ENCODE data around the gene PLCD3. TPM values are rescaled to one million over a fixed set of nuclear protein-coding genes. Genes with fewer than 3 reads are reported as not detected.
A peak's percentile ranks its signal among the peaks of the same experiment; 100 is the strongest.

PLCD3 gene
- total and polyA plus RNA-seq, 2 of the 13 experiments (the other 11 are each of a cell fraction or from before 2014, with no cell fraction given), result 11.3 to 39.1 TPM

DNA sequence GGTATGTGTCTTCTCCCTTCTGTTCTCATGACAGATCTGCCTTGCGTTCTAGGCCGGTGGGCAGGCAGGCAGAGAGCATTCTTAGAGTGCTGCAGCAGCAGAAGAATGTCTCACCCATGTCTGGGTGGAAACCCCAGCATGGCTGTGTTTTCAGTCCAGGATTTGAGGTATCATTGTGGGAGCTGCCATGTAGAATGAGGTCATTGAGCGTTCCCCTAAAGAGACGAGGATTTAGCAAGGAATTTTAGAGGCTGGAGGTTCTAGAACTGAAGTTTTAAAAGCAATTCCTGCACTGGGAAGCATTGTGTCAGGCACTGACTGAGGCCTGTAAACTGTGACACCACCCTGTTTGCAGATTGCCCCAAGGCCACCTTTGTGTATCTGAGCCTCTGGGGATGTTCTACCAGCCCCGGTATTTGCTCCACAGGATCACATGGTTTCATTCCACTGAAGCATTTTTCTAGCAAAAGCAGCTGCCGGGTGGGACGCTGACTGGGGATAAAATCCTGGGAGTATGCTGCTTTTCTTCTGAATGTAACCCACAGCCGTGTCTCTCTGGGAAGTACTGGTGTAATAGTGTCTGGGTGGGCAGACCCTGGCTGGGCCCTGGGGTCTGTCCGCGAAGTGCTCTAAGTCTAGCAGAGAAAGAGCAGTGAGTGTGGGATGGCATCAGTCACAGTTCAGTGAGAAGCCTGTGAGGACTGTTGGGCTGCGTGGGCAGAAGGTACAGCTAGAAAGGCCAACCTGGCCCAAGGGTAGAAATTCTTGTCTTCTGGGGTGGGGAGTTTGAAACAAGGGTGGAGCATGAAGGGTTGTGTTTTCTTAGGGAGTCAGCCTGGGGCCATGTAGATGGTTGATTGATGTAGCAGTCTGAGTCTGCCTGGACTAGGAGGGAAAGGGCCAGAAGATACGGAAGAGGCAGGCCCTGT is 30.2 kb downstream of the PLCD3 start (continued):
- TF ChIP-seq, protein P1, sequence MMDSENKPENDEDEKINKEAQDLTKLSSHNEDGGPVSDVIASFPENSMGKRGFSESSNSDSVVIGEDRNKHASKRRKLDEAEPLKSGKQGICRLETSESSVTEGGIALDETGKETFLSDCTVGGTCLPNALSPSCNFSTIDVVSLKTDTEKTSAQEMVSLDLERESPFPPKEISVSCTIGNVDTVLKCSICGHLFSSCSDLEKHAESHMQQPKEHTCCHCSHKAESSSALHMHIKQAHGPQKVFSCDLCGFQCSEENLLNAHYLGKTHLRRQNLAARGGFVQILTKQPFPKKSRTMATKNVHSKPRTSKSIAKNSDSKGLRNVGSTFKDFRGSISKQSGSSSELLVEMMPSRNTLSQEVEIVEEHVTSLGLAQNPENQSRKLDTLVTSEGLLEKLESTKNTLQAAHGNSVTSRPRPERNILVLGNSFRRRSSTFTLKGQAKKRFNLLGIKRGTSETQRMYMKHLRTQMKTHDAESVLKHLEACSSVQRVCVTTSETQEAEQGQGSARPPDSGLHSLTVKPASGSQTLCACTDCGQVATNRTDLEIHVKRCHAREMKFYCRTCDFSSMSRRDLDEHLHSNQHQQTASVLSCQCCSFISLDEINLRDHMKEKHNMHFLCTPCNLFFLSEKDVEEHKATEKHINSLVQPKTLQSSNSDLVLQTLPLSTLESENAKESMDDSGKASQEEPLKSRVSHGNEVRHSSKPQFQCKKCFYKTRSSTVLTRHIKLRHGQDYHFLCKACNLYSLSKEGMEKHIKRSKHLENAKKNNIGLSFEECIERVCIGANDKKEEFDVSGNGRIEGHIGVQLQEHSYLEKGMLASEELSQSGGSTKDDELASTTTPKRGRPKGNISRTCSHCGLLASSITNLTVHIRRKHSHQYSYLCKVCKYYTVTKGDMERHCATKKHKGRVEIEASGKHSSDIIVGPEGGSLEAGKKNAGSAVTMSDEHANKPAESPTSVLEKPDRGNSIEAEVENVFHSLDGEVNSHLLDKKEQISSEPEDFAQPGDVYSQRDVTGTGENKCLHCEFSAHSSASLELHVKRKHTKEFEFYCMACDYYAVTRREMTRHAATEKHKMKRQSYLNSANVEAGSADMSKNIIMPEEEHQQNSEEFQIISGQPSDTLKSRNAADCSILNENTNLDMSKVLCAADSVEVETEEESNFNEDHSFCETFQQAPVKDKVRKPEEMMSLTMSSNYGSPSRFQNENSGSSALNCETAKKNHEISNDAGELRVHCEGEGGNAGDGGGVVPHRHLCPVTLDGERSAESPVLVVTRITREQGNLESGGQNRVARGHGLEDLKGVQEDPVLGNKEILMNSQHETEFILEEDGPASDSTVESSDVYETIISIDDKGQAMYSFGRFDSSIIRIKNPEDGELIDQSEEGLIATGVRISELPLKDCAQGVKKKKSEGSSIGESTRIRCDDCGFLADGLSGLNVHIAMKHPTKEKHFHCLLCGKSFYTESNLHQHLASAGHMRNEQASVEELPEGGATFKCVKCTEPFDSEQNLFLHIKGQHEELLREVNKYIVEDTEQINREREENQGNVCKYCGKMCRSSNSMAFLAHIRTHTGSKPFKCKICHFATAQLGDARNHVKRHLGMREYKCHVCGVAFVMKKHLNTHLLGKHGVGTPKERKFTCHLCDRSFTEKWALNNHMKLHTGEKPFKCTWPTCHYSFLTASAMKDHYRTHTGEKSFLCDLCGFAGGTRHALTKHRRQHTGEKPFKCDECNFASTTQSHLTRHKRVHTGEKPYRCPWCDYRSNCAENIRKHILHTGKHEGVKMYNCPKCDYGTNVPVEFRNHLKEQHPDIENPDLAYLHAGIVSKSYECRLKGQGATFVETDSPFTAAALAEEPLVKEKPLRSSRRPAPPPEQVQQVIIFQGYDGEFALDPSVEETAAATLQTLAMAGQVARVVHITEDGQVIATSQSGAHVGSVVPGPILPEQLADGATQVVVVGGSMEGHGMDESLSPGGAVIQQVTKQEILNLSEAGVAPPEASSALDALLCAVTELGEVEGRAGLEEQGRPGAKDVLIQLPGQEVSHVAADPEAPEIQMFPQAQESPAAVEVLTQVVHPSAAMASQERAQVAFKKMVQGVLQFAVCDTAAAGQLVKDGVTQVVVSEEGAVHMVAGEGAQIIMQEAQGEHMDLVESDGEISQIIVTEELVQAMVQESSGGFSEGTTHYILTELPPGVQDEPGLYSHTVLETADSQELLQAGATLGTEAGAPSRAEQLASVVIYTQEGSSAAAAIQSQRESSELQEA (CRISPR knock-in tag; IDR thresholded peaks at IDR 0.05; ENCODE audit: not compliant biosample characterization), result no peak
- no peak for TF ChIP-seq ZNF614 (CRISPR knock-in tag; IDR thresholded peaks at IDR 0.05; ENCODE audit: borderline replicate concordance)
- TF ChIP-seq CBX2 (IDR thresholded peaks at IDR 0.05; ENCODE audit: low read depth, low read length), result no peak
- TF ChIP-seq CBX2 (CRISPR knock-in tag; IDR thresholded peaks at IDR 0.05; ENCODE audit: low read depth), result no peak
- TF ChIP-seq TCF7 (IDR thresholded peaks at IDR 0.05; ENCODE audit: low read depth), result no peak
- TF ChIP-seq TEAD2 (CRISPR knock-in tag; IDR thresholded peaks at IDR 0.05), result no peak
- TF ChIP-seq ZNF616 (CRISPR knock-in tag; IDR thresholded peaks at IDR 0.05; ENCODE audit: low read depth), result no peak
- no peak for TF ChIP-seq MTF2 (CRISPR knock-in tag; IDR thresholded peaks at IDR 0.05; ENCODE audit: borderline replicate concordance)
- no peak for TF ChIP-seq MIER2 (CRISPR knock-in tag; IDR thresholded peaks at IDR 0.05)
- TF ChIP-seq, protein P2, sequence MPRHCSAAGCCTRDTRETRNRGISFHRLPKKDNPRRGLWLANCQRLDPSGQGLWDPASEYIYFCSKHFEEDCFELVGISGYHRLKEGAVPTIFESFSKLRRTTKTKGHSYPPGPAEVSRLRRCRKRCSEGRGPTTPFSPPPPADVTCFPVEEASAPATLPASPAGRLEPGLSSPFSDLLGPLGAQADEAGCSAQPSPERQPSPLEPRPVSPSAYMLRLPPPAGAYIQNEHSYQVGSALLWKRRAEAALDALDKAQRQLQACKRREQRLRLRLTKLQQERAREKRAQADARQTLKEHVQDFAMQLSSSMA (CRISPR knock-in tag; IDR thresholded peaks at IDR 0.05), result 0 out of 2 replicates have a peak, but pooled peaks have one; percentile 36
- no peak for TF ChIP-seq PCBP2 (optimal IDR thresholded peaks at IDR 0.05; ENCODE audit: low read depth, low read length, poor library complexity, severe bottlenecking)
- TF ChIP-seq ZNF180 (CRISPR knock-in tag; IDR thresholded peaks at IDR 0.05; ENCODE audit: borderline replicate concordance, low read depth), result 0 out of 2 replicates have a peak, but pooled peaks have one; percentile 32
- TF ChIP-seq, protein P3, sequence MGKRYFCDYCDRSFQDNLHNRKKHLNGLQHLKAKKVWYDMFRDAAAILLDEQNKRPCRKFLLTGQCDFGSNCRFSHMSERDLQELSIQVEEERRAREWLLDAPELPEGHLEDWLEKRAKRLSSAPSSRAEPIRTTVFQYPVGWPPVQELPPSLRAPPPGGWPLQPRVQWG (CRISPR knock-in tag; IDR thresholded peaks at IDR 0.05; ENCODE audit: borderline replicate concordance, low read depth), result no peak
- no peak for TF ChIP-seq MBD4 (IDR thresholded peaks at IDR 0.05; ENCODE audit: borderline replicate concordance, low read length)
- 0 out of 2 replicates have a peak, but pooled peaks have one; percentile 15 for TF ChIP-seq ISL2 (CRISPR knock-in tag; IDR thresholded peaks at IDR 0.05)
- peak; percentile 31; the same call in 1 of the 2 replicates for TF ChIP-seq ZKSCAN8 (CRISPR knock-in tag; IDR thresholded peaks at IDR 0.05; ENCODE audit: borderline replicate concordance)
- no peak for TF ChIP-seq ZBTB1 (CRISPR knock-in tag; IDR thresholded peaks at IDR 0.05; ENCODE audit: borderline replicate concordance)
- TF ChIP-seq ZEB1 (IDR thresholded peaks at IDR 0.05; ENCODE audit: insufficient replicate concordance, low read depth), result no peak
- 0 out of 2 replicates have a peak, but pooled peaks have one; percentile 63 for TF ChIP-seq TP53 (CRISPR knock-in tag; conservative IDR thresholded peaks at IDR 0.05)
- TF ChIP-seq SIX1 (CRISPR knock-in tag; IDR thresholded peaks at IDR 0.05; ENCODE audit: borderline replicate concordance), result 0 out of 2 replicates have a peak, but pooled peaks have one; percentile 22
